DND-41 (cell line): Measurements from ENCODE around the gene ZC3H13.
A peak's percentile ranks its signal among the peaks of the same experiment; 100 is the strongest.

Experiments used
- ATAC-seq: fragments of 200-7000 bp; cut with Tn5 transposase; 3 replicates; pipeline ENCODE4 v1.9.1; 2021; ENCODE audit warnings: low read depth; ENCODE audit not compliant: insufficient read depth
- DNase-seq: peaks from one replicate; pipeline ENCODE4 v3.0.0-alpha.2; 2020
- H2AFZ ChIP-seq: 2 replicates; pipeline ENCODE4 v1.6.0; 2012; ENCODE audit warnings: low read depth, low read length
- H3K27ac ChIP-seq: 2 replicates; pipeline ENCODE4 v1.5.1; 2012; ENCODE audit warnings: low read length, inconsistent platforms
- H3K27me3 ChIP-seq: fragments of 200-600 bp; sonication (generic); 2 replicates; pipeline ENCODE4 v1.6.0; 2012; ENCODE audit warnings: low read length, mild to moderate bottlenecking, inconsistent platforms; ENCODE audit not compliant: insufficient read depth, poor library complexity
- H3K36me3 ChIP-seq: 2 replicates; pipeline ENCODE4 v1.5.1; 2012; ENCODE audit warnings: low read length, inconsistent platforms; ENCODE audit not compliant: insufficient read depth
- H3K4me1 ChIP-seq: 2 replicates; pipeline ENCODE4 v1.5.1; 2012; ENCODE audit warnings: mild to moderate bottlenecking, low read length; ENCODE audit not compliant: insufficient read depth
- H3K4me2 ChIP-seq: 2 replicates; pipeline ENCODE4 v1.6.0; 2012; ENCODE audit warnings: mild to moderate bottlenecking, moderate library complexity, low read length, inconsistent platforms; ENCODE audit not compliant: insufficient read depth
- H3K4me3 ChIP-seq, 2 experiments: fragments of 200-600 bp in 1 of 2; shearing (Covaris generic) in 1 of 2; 2 replicates each; pipeline ENCODE4 v1.5.1; 2012 to 2016; ENCODE audit warnings: inconsistent platforms in 2 of 2, low read length in 2 of 2, mild to moderate bottlenecking in 2 of 2, low read depth in 1 of 2, moderate library complexity in 1 of 2
- H3K79me2 ChIP-seq: 2 replicates; pipeline ENCODE4 v1.6.0; 2012; ENCODE audit warnings: low read length, inconsistent platforms; ENCODE audit not compliant: insufficient read depth
- H3K9ac ChIP-seq: 2 replicates; pipeline ENCODE4 v1.6.0; 2012; ENCODE audit warnings: low read depth, mild to moderate bottlenecking, inconsistent platforms, low read length, moderate library complexity
- H3K9me3 ChIP-seq: 2 replicates; pipeline ENCODE4 v1.5.1; 2012; ENCODE audit warnings: low read length, moderate library complexity, mild to moderate bottlenecking, inconsistent platforms; ENCODE audit not compliant: insufficient read depth, severe bottlenecking
- H4K20me1 ChIP-seq: 2 replicates; pipeline ENCODE4 v1.6.0; 2012; ENCODE audit warnings: low read length; ENCODE audit not compliant: insufficient read depth
- EZH2 ChIP-seq: IDR thresholded peaks from 3 replicates; pipeline ENCODE4 v1.6.1; 2012; ENCODE audit warnings: borderline replicate concordance, low read depth, mild to moderate bottlenecking, moderate library complexity, low read length, inconsistent platforms; ENCODE audit not compliant: severe bottlenecking
- TF ChIP-seq, protein P1 (sequence below): IDR thresholded peaks from 2 replicates; pipeline ENCODE4 v1.5.1; 2012; ENCODE audit warnings: borderline replicate concordance, low read length, moderate library complexity, mild to moderate bottlenecking; ENCODE audit not compliant: poor library complexity, severe bottlenecking; ENCODE audit errors: extremely low read depth

ZC3H13 gene

DNA sequence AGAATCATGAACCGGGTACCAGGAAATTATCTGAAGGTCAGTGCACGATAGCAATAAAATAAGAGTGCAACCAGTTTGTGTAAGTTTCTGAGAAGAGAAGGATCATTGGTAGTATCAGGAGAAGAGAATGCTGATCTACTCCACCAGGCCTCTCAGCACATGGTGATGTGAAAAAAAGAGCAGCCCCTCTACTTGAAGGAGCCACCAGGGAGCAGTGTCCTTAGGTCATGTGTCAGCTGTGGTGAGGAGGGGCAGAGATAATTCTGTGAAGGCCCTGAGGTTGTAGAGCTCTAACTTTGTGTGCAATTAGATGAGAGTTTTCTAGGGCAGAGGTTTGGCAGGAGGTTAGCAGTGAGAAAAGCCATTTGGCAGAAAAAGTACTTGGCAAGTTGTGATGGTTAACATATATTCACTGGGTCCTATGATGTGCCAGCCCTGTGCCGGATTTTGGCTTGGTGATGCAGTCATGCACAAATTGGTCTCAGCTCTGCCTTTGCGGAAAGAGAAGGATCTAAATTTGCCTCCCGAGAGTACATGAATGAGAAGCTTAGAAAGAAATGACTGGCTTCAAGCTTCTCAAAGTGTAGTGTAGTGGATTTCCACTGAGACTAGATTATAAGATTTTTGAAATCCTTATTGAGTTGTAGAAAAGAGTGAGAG, 19.2 kb upstream of the ZC3H13 start:
- H3K9me3 ChIP-seq = no peaks in the 10 kb centered on the region
- H3K79me2 ChIP-seq = no peaks in the 10 kb centered on the region
- no peaks in the 10 kb centered on the region for H4K20me1 ChIP-seq
- H3K4me1 ChIP-seq = no peaks in the 10 kb centered on the region
- ATAC-seq = peak; percentile 64; the same call in 1 of the 3 replicates
- H3K27me3 ChIP-seq = no peaks in the 10 kb centered on the region
- H3K4me3 ChIP-seq = no peak overlapping the region
- no peak for TF ChIP-seq EZH2
- TF ChIP-seq, protein P1, sequence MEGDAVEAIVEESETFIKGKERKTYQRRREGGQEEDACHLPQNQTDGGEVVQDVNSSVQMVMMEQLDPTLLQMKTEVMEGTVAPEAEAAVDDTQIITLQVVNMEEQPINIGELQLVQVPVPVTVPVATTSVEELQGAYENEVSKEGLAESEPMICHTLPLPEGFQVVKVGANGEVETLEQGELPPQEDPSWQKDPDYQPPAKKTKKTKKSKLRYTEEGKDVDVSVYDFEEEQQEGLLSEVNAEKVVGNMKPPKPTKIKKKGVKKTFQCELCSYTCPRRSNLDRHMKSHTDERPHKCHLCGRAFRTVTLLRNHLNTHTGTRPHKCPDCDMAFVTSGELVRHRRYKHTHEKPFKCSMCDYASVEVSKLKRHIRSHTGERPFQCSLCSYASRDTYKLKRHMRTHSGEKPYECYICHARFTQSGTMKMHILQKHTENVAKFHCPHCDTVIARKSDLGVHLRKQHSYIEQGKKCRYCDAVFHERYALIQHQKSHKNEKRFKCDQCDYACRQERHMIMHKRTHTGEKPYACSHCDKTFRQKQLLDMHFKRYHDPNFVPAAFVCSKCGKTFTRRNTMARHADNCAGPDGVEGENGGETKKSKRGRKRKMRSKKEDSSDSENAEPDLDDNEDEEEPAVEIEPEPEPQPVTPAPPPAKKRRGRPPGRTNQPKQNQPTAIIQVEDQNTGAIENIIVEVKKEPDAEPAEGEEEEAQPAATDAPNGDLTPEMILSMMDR = peak; percentile 35
- DNase-seq = no peak
- H3K9ac ChIP-seq = no peak overlapping the region
- no peaks in the 10 kb centered on the region for H3K36me3 ChIP-seq
- H3K4me2 ChIP-seq = no peak overlapping the region
- no peak overlapping the region for H2AFZ ChIP-seq
- no peak overlapping the region for H3K27ac ChIP-seq

DNA sequence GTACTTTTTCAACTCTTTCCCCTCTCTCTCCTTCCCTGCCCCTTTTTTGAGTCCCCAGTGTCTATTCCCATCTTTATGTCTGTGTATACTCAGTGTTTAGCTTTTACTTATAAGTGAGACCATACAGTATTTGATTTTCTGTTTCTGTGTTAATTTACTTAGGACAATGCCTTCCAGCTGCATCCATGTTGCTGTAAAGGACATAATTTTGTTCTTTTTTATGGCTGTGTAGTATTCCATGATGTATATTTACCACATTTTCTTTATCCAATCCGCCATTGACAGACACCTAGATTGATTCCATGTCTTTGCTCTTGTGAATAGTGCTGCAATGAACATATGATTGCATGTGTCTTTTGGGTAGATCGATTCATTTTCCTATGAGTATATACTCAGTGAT, 10.7 kb upstream of the ZC3H13 start:
- Histone ChIP-seq H4K20me1 (no peaks in the 10 kb centered on the region), H3K4me3 (no peak overlapping the region), H3K36me3 (no peaks in the 10 kb centered on the region), H3K27me3 (no peaks in the 10 kb centered on the region), H2AFZ (no peak overlapping the region), H3K4me1 (no peaks in the 10 kb centered on the region), H3K9ac (no peak overlapping the region), H3K9me3 (no peaks in the 10 kb centered on the region), H3K27ac (no peak overlapping the region), H3K4me2 (no peak overlapping the region), H3K79me2 (no peaks in the 10 kb centered on the region)
- DNase-seq (no peak), ATAC-seq (no peak)
- no peak for TF ChIP-seq EZH2
- TF ChIP-seq, protein P1 = no peak

DNA sequence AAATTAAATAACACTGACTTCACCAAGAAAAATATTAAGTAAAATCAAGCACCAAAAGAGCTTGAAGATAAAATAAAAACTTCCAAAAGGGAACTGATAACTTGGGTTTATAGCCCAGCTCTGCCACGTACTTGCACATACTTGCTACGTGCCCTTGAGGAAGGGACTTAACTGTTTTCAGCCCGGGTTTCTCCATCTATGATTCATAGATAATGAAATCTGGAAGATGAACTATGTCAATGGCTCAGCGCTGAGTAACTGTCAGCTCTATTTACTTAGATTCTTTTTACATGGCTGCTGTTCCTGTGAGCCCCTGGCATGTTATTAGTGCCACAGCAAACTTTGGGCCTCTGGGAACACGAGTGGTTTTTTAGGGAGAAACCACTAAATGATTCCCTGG, 9.6 kb upstream of the ZC3H13 start:
- H3K9me3 ChIP-seq = no peaks in the 10 kb centered on the region
- H3K27me3 ChIP-seq = no peaks in the 10 kb centered on the region
- no peaks in the 10 kb centered on the region for H4K20me1 ChIP-seq
- no peak overlapping the region for H3K27ac ChIP-seq
- H3K9ac ChIP-seq = no peak overlapping the region
- no peak overlapping the region for H3K4me3 ChIP-seq
- H3K4me2 ChIP-seq = no peak overlapping the region
- no peaks in the 10 kb centered on the region for H3K36me3 ChIP-seq
- no peak overlapping the region for H2AFZ ChIP-seq
- ATAC-seq = no peak
- DNase-seq = no peak
- TF ChIP-seq, protein P1 = no peak
- no peak for TF ChIP-seq EZH2
- no peaks in the 10 kb centered on the region for H3K4me1 ChIP-seq
- H3K79me2 ChIP-seq = no peaks in the 10 kb centered on the region

DNA sequence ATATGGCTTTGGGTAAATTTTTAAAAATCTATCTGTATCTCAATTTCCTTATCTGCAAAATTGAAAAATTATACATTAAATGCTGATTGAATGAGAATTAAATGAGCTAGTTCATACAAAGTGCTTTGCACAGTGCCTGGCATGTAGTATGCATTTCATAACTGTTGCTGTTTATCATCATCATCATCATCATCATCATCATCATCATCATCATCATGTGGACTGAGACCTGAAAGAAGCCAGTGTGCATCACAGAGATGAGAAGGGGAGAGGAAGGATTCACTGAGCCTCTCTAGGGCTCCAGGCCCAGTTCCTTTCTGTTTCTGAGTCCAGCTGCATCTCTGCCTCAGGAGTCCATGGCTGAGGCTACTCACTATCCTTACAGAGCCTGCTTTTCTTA, 6.9 kb upstream of the ZC3H13 start:
- no peaks in the 10 kb centered on the region for H3K9me3 ChIP-seq
- no peak overlapping the region for H3K4me2 ChIP-seq
- H3K36me3 ChIP-seq = no peaks in the 10 kb centered on the region
- H3K9ac ChIP-seq = no peak overlapping the region
- no peaks in the 10 kb centered on the region for H3K27me3 ChIP-seq
- no peak overlapping the region for H3K4me3 ChIP-seq
- ATAC-seq (no peak), DNase-seq (no peak)
- no peak for TF ChIP-seq EZH2
- TF ChIP-seq, protein P1 = no peak
- no peak overlapping the region for H2AFZ ChIP-seq
- H3K4me1 ChIP-seq = peaks cover 4% of the 10 kb centered on the region; the same call in 1 of the 2 replicates
- 0 out of 2 replicates have a peak, but pooled peaks cover 2% of the 10 kb centered on the region for H3K79me2 ChIP-seq
- H3K27ac ChIP-seq = no peak overlapping the region
- no peaks in the 10 kb centered on the region for H4K20me1 ChIP-seq
